Astrocyte of the cerebellum (primary cell): ENCODE results near the gene ERVMER34-1.
A peak's percentile ranks its signal among the peaks of the same experiment; 100 is the strongest.

Experiments
- DNase-seq: peaks from one replicate; pipeline ENCODE4 v3.0.0-alpha.2; 2011; ENCODE audit warnings: low read depth
- H3K4me3 ChIP-seq: 2 replicates; pipeline ENCODE4 v1.5.1; 2011; ENCODE audit warnings: mild to moderate bottlenecking, low read depth, low read length, moderate library complexity
- CTCF ChIP-seq: IDR thresholded peaks from 2 replicates; pipeline ENCODE4 v1.5.1; 2012; ENCODE audit warnings: low read length, low read depth, moderate library complexity, mild to moderate bottlenecking; ENCODE audit errors: missing control alignments
- in situ Hi-C: cut with HindIII; loops from 2 replicates; pipeline ENCODE4 v1.10.0; 2017; ENCODE audit warnings: low sequenced_read_pairs

Gene ERVMER34-1

DNA sequence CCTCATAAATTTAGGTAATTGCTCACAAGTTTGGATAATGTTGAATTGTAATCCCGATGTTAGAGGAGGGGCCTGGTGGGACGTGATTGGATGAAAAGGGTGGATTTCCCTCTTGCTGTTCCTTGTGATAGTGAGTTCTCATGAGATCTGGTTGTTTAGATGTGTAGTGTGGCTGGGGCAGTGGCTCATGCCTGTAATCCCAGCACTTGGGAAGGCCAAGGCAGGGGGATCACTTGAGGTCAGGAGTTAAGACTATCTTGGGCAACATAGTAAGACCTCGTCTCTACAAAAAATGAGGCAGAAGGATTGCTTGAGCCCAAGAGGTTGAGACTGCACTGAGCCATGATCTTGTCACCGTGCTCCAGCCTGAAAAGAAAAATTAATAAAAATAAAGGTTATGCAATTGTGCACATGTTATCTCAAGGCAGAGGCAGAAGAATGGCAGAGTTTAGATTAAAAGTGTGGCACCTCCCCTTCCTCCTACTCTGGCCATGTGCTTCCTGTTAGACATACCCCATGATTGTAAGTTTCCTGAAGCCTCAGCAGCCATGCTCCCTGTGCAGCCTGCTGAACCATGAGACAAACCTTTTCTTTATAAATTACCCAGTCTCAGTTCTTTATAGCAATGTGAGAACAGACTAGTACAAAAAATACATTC, 36.5 kb downstream of the ERVMER34-1 start:
- in situ Hi-C loops: no loop called here
- TF ChIP-seq CTCF: no peak
- DNase-seq: no peak
- H3K4me3 ChIP-seq: no peak overlapping the region

DNA sequence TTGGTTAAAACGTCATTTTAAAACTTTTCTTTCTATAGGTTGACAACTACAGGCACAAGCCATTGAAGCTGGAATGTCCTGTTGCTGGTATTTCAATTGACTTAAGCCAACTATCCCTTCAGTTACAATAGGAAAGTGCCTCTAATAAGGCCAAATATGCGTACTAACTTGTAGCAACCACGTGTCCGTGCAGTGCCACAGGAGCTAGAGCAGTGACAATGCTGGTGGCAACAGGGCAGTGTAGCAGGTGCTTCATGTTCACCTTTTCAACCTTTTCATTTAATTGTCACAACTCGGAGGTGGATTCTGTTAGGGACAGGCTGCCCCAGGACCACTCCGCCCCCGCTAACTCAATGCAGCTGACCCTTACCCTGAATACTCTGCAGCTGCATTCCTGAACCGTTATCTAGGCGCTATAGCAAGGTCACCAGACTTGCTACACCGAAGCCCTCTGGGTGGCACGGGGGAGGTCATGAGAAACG, 37.7 kb downstream of the ERVMER34-1 start:
- TF ChIP-seq CTCF: no peak
- H3K4me3 ChIP-seq: peak overlapping the region; percentile 69
- in situ Hi-C loops: no loop called here
- DNase-seq: no peak

GRCh38 chr4:52712251-52713130, 38.7 kb downstream of the ERVMER34-1 start:
- peak overlapping the region; percentile 69 for H3K4me3 ChIP-seq
- in situ Hi-C loops: no loop called here
- DNase-seq: peak; percentile 87
- TF ChIP-seq CTCF: no peak

DNA sequence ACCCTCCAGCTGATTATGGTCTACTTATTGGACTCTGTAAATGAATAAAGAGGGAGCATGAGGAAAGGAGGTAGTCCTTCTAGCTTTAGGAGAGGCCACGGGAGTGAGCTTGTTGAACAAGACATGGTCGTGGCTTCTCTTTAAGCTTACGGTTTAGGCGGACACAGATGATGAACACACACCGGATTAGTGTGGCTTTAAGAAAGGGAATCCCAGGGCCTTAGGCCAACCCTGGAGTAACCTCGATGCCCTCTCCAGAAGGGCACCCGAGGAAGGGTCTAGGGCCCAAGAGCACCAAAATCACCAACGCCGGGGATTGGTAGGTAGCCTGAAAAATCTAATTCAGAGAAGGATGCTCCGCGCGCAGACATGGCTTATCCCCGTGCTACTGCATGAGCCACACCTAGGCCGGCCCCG, 39.4 kb downstream of the ERVMER34-1 start:
- peak overlapping the region; percentile 69 for H3K4me3 ChIP-seq
- in situ Hi-C loops: no loop called here

DNA sequence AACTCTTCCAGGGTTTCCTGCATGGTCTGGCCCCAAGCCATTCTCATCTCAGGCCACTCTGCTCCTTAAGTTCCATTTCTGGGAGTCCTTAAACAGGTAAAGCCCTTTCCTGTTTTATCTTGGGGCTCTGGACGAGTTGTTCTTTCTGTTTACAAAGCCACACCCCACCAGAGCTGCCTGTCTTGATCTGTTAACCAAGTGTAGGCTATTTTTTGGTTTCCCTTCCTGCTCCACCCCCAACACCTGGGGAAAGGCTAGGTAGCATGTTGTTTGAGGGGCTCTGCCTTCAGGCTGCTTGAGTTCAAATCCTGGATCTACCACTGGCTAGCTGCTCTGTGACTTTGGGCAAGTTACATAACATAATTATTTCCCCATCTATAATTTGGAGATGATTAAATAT, 40.0 kb downstream of the ERVMER34-1 start:
- no peak for TF ChIP-seq CTCF
- in situ Hi-C loops: no loop called here
- no peak for DNase-seq
- no peak overlapping the region for H3K4me3 ChIP-seq

More for the DNA sequence above, 39.4 kb downstream of the ERVMER34-1 start:
- TF ChIP-seq CTCF: no peak
- DNase-seq: no peak

DNA sequence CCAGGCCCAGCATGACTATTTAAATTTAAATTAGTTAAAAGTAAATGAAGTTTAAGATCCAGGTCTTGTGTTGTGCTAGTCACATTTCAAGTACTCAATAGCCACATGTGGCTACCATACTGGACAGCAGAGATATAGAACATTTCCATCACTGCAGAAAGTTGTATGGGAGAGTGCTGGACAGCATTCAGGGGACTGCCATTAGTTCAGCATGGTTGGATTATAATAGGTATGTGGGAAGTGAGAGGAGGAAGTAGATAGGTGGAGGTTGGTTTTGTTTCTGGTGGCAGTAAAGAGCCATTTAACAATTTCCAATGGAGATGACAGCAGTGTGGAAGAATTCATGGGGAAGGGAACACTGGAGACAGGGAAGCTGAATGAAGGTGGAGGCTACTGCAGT, 42.1 kb downstream of the ERVMER34-1 start:
- DNase-seq: no peak
- in situ Hi-C loops: no loop called here
- no peak overlapping the region for H3K4me3 ChIP-seq
- no peak for TF ChIP-seq CTCF
